ENCODE results near the gene STK11. TPM values are rescaled to one million over a fixed set of nuclear protein-coding genes. Genes with fewer than 3 reads are reported as not detected.

The STK11 gene
- total and polyA plus RNA-seq, 3 donors from 2014 or later = 194 to 209 (median 197) TPM

GRCh38 chr19:1157931-1158884 is 47.4 kb upstream of the STK11 start:
- H3K9me3 ChIP-seq = no peaks in the 10 kb centered on the region
- DNase-seq = no peak
- peaks cover 26% of the 10 kb centered on the region for H3K4me1 ChIP-seq
- intact Hi-C loops (cut with DNase I; ENCODE audit: low total_unique reads) = no loop called here
- H3K4me3 ChIP-seq = no peak overlapping the region
- no peak overlapping the region for H3K27ac ChIP-seq
- H3K36me3 ChIP-seq (ENCODE audit: low read depth, missing control alignments) = no peaks in the 10 kb centered on the region
- no peaks in the 10 kb centered on the region for H3K27me3 ChIP-seq
- TF ChIP-seq CTCF (IDR thresholded peaks at IDR 0.05) = no peak
- no peak for TF ChIP-seq POLR2A (IDR thresholded peaks at IDR 0.05)
- WGBS, 2 donors = 94% methylated on average over 29 to 69 of the region's 69 CpGs

GRCh38 chr19:1158885-1159448 is 46.6 kb upstream of the STK11 start:
- H3K36me3 ChIP-seq (ENCODE audit: low read depth, missing control alignments) = no peaks in the 10 kb centered on the region
- H3K27me3 ChIP-seq = no peaks in the 10 kb centered on the region
- intact Hi-C loops (cut with DNase I; ENCODE audit: low total_unique reads) = no loop called here
- no peak overlapping the region for H3K27ac ChIP-seq
- WGBS, 2 donors = 94% methylated on average over 25 to 26 of the region's 32 CpGs
- no peak for DNase-seq
- H3K9me3 ChIP-seq = no peaks in the 10 kb centered on the region
- peaks cover 27% of the 10 kb centered on the region for H3K4me1 ChIP-seq
- H3K4me3 ChIP-seq = no peak overlapping the region
- TF ChIP-seq CTCF (IDR thresholded peaks at IDR 0.05) (no peak), POLR2A (IDR thresholded peaks at IDR 0.05) (no peak)

- Histone ChIP-seq H3K9me3 (no peaks in the 10 kb centered on the region), H3K27me3 (no peaks in the 10 kb centered on the region), H3K4me3 (no peak overlapping the region), H3K36me3 (ENCODE audit: low read depth, missing control alignments) (no peaks in the 10 kb centered on the region), H3K27ac (no peak overlapping the region), H3K4me1 (peaks cover 19% of the 10 kb centered on the region)
- intact Hi-C loops (cut with DNase I; ENCODE audit: low total_unique reads) = no loop called here
- no peak for DNase-seq
- 93% methylated on average over 19 to 29 of the region's 31 CpGs for WGBS, 2 donors
- TF ChIP-seq POLR2A (IDR thresholded peaks at IDR 0.05) (no peak), CTCF (IDR thresholded peaks at IDR 0.05) (no peak)
These were observed 45.5 kb upstream of the STK11 start for GRCh38 chr19:1159864-1160595.

GRCh38 chr19:1161716-1162115 is 43.9 kb upstream of the STK11 start:
- peaks cover 20% of the 10 kb centered on the region for H3K4me1 ChIP-seq
- WGBS, 2 donors = 58 to 61% methylated on average over 6 to 13 of the region's 18 CpGs
- H3K27ac ChIP-seq = no peak overlapping the region
- no peak for TF ChIP-seq POLR2A (IDR thresholded peaks at IDR 0.05)
- TF ChIP-seq CTCF (IDR thresholded peaks at IDR 0.05) = no peak
- intact Hi-C loops (cut with DNase I; ENCODE audit: low total_unique reads) = no loop called here
- H3K36me3 ChIP-seq (ENCODE audit: low read depth, missing control alignments) = no peaks in the 10 kb centered on the region
- DNase-seq = no peak
- no peaks in the 10 kb centered on the region for H3K9me3 ChIP-seq
- H3K27me3 ChIP-seq = no peaks in the 10 kb centered on the region
- no peak overlapping the region for H3K4me3 ChIP-seq

Measured in testis (tissue), 3 donors.